IPS DF 4.7 (cell line): ENCODE data around the gene CFAP54.
"Not testable (repeated sequence)": the region's sequence is repeated elsewhere in the genome, so short reads cannot be mapped to it uniquely, and the experiment has no call there.

ENCODE experiments used
- DNase-seq: peaks from one replicate; pipeline ENCODE4 v3.0.0-alpha.2; 2013; ENCODE audit warnings: low spot score; ENCODE audit errors: extremely low read depth

The CFAP54 gene

DNA sequence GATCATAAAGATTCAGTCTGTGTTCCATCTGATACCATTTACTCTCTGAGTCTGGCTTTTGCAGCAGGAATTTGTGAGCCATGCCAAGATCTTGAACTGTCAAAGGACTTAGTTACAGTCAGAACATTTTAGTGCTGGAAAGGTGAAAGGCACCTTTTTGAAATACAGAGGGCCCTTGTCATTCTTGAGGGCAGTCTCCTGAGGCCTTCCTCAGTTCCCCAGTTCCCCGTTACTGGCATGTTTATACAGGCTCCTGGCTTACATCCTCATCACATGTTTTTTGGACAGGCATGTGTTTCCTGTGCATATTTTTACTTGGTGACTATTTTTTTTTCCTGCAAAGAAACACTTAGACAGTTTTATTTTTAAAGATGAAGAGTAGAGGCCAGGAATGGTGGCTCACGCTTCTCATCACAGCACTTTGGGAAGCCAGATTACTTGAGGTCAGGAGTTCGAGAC lies 21.0 kb downstream of the CFAP54 start:
- DNase-seq, result no peak

DNA sequence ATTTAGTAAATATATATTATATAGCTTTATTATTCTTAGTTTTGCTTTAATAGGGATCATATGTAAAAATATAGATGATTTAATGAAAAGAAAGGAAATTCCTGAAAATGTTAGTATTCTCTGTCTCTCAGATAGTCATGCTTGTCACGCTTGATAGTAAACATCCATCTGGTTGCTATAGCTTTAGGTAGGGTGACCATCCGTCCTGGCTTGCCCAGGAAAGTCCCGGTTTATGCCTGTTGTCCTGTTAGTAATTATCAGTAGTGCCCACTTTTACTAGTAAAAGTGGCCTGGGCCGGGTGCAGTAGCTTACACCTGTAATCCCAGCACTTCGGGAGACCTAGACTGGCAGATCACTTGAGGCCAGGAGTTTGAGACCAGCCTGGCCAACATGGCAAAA lies 23.8 kb downstream of the CFAP54 start:
- DNase-seq, result no peak

GRCh38 chr12:96513681-96514080 lies 24.3 kb downstream of the CFAP54 start:
- DNase-seq, result no peak

DNA sequence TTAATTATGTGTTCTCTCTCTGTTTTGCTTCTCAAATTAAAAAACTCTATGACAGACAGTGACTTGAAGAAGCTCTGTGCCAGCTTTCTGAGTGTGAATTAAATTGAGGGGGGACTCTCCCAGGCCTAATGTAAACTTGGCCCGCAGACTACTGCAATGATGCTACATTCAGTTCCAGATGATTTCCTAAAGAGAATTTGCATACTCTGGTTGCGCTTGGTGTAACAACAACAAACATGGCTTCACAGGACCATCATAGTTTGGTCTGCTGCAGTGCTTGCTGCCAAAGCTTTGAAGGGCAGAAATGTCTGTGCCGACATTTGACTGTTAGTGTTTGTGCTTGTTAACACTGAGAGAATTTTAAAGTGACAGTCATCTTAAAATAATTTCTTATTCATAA lies 25.0 kb downstream of the CFAP54 start:
- DNase-seq, result no peak

- DNase-seq, result no peak
These were observed 27.4 kb downstream of the CFAP54 start for GRCh38 chr12:96516472-96517430.

GRCh38 chr12:96520767-96521166 lies 31.4 kb downstream of the CFAP54 start:
- no peak for DNase-seq

GRCh38 chr12:96521895-96522682 lies 32.7 kb downstream of the CFAP54 start:
- DNase-seq, result peak; percentile 25

DNA sequence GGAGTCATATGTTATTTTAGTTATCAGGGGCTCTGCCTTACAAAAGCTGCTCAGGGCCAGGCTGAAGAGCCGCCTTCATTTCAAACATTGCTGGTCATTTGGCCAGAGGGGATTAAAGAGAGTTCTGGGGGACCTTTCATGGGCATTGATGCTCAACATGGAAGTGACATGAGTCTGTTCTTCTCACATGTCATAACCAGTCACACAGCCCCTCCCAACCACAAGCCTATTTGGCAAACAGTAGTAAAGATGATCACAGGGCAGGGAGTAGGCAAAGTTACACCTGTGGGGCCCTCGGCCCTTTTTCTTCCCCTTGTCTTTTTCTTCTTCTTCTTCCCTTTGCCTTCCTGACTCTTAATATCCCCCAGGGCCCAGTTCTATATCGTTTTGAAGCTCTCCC lies 33.3 kb downstream of the CFAP54 start:
- DNase-seq, result no peak

- DNase-seq, result no peak
These were observed 36.7 kb downstream of the CFAP54 start for GRCh38 chr12:96526110-96526509.

DNA sequence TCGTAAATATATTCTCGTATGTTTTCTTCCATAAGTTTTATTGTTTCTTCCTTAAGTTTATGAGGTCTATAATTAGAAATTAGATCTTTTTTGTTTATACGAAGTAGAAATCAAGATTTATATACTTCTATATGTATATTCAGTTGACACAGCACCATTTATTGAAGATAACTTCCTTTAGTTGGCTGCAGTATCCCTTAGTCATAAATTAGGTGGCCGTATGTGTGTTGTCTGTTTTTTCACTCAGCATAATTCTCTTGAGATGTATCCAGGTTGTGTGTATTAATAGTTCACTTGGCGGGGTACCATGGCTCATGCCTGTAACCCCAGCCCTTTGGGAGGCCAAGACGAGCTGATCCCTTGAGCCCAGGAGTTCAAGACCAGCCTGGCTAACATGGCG lies 40.5 kb downstream of the CFAP54 start:
- no peak for DNase-seq

DNA sequence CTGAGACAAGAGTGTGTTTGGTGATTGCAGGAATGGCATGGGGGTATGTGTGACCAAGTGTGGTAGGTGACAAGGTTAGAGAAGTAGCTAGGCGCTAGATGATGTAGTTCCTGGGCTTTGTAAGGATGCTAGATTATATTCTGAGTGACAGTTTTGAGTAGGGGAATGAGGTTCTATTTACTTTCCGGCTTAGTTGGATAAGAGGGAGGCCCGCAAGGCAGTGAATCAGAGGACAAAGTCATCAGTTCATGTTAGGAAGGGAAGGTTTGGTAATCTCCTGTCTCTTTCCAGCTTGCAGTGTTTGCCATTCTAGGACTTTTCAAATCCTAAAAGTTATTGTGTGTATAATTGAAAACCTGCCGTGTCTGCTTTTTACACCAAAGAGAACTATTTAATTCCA lies 45.0 kb downstream of the CFAP54 start:
- no peak for DNase-seq

- no peak for DNase-seq
These were observed 59.0 kb downstream of the CFAP54 start for GRCh38 chr12:96548384-96548783.

- DNase-seq, result no peak
These were observed 60.0 kb downstream of the CFAP54 start for GRCh38 chr12:96549341-96549740.

DNA sequence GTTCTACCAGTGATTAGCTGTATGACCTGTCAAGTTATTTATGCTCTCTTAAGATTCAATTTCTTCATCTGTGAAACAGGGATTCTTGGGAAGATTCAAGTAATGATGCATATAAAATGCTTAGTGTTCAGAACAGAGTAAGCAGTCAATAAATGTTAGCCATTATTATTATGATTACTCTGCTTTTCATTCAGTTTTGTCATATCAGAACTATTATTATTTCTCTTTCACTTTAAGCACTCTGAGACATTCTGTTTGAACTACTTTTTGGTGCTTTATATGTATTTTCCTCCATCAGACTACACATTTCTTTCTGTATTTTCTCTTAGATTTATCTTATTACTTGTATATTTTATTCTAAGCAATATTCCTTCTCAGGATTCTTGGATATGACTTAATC lies 81.2 kb downstream of the CFAP54 start:
- no peak for DNase-seq

DNA sequence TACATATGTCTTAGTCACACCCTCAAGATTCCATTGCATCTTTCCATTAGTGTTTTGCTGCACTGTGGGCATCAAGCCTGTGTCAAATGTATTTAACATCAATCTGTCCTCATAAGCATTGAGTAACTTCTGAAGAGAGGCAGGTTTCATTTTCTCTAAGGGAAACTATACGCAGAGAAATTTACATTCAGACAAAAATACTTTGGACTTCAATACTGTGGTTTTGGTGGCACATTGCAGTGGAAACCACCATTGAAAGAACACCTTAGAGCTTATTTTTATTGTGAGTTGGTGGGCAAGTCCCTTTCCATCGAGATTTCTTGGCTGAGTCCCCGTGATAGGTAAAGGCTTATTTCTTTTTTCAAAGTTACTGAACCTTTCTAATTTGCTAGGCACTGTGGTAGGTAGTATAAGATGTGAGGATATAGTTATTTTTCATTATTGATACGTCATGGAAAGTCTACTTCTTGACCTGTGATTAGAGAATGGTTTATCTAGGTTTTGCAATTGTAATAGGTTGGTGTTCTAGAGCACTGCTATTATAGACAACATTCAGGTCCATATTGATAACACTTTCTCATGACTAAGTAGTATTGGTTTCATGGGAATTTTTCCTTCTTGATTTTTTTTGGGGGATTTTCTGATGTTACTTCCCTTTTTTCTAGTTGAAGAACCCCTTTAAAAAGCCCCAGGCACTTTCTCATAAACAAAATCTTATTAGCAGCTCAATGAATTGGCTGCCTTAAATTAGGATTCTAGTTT lies 81.9 kb downstream of the CFAP54 start:
- DNase-seq, result no peak

- no peak for DNase-seq
These were observed 89.2 kb downstream of the CFAP54 start for GRCh38 chr12:96578526-96579125.

- DNase-seq, result no peak
These were observed 96.6 kb downstream of the CFAP54 start for GRCh38 chr12:96585977-96586376.

- no peak for DNase-seq
These were observed 98.3 kb downstream of the CFAP54 start for GRCh38 chr12:96587691-96588090.

DNA sequence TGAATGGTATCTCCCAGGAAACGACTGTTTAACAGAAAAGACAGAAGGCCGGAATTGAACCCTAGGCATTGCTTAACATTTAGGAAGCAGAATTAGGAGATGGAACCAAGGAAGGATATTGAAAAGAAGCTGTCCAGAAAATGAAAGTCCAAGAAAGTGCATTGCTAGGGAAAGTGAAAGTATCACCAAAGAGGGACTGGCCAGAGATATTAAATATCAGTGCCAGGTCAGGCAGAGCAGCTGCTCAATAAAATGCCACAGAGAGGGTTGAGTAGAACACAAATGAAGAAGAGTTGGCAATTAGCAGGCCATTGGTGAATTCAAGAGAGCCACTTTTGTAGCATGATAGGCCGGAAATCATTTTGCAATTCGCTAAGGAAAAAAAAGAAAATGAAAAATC lies 101.6 kb downstream of the CFAP54 start:
- DNase-seq, result no peak

DNA sequence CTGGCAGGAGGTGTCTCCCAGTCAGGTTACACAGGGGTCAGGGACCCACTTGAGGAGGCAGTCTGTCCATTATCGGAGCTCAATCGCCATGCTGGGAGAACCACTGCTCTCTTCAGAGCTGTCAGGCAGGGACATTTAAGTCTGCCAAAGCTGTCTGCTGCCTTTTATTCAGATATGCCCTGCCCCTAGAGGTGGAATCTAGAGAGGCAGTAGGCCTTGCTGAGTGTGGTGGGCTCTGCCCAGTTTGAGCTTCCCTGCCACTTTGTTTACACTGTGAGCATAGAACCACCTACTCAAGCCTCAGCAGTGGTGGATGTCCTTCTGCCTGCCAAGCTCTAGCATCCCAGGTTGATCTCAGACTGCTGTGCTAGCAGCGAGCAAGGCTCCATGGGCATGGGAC lies 115.0 kb downstream of the CFAP54 start:
- not testable (repeated sequence) for DNase-seq

DNA sequence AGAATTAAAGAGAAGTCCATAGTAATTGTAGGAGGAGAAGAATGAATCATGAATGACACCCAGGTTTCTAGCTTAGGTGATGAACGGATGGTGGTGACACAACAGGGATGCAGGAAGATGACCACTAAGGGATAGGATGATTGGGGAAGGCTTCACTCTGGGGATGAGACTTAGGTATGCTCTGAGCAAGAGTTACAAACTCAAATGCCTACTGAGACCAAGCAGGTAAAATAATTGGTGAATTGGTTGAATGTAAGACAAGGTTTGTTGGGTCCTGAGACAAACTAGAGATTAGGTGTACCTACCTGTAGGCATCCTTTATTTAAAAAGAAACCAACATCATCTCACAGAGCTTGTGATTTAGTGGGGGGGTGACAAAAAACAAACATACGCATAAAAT lies 116.3 kb downstream of the CFAP54 start:
- no peak for DNase-seq
